Measurements from ENCODE around the gene CREG2. TPM values are rescaled to one million over a fixed set of nuclear protein-coding genes. Genes with fewer than 3 reads are reported as not detected.

The CREG2 gene
- total RNA-seq, 1 experiment from 2014 or later = 1.3 TPM

DNA sequence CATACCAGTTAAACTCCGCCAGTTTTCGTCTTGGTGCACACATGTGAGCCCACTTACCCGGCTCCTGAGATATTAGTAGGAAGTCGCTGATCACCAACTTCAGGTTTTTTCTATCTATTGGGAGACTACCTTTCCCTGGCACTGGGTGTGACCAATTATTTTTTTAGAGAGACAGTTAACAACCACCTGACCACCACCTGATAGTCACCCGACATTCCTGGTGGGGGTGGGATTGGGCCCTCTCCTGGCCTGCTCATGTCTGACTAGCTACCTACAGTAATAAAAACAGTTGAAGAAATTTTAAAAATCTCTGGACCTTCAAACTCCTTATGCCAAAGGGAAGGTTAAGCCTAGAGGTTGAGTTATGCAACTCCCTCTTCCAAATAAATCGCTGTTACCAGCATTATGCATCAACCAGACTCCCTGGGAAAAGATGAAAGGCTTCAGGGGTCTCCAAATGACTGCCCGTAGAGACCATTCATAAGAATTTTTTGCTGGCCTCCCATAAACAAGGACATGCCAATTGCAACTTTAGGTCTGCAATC lies 27.8 kb downstream of the CREG2 start:
- intact Hi-C loops (cut with micrococcal nuclease; ENCODE audit: unreplicated experiment) = no loop called here
- Mint-ChIP-seq H3K4me3 (ENCODE audit: low read depth, unreplicated experiment) (no peak overlapping the region), H3K9me3 (ENCODE audit: low read depth, unreplicated experiment) (no peaks in the 10 kb centered on the region), H3K4me1 (ENCODE audit: low read depth, unreplicated experiment) (peaks cover 27% of the 10 kb centered on the region), H3K27ac (ENCODE audit: unreplicated experiment) (no peak overlapping the region), H3K27me3 (ENCODE audit: unreplicated experiment) (no peaks in the 10 kb centered on the region), H3K36me3 (ENCODE audit: insufficient read depth, unreplicated experiment) (no peaks in the 10 kb centered on the region)
- no peak for DNase-seq
- no peak for TF ChIP-seq CTCF (IDR thresholded peaks at IDR 0.05; ENCODE audit: unreplicated experiment)
- BruUV-seq (replicated peaks) = no TSS peak
- CTCF ChIA-PET = no interaction called here

GRCh38 chr2:101357376-101357775 lies 29.9 kb downstream of the CREG2 start:
- no peak for TF ChIP-seq CTCF (IDR thresholded peaks at IDR 0.05; ENCODE audit: unreplicated experiment)
- Mint-ChIP-seq H3K9me3 (ENCODE audit: low read depth, unreplicated experiment) (no peaks in the 10 kb centered on the region), H3K27me3 (ENCODE audit: unreplicated experiment) (no peaks in the 10 kb centered on the region), H3K4me1 (ENCODE audit: low read depth, unreplicated experiment) (peaks cover 27% of the 10 kb centered on the region), H3K27ac (ENCODE audit: unreplicated experiment) (no peak overlapping the region), H3K36me3 (ENCODE audit: insufficient read depth, unreplicated experiment) (no peaks in the 10 kb centered on the region), H3K4me3 (ENCODE audit: low read depth, unreplicated experiment) (no peak overlapping the region)
- DNase-seq = no peak
- intact Hi-C loops (cut with micrococcal nuclease; ENCODE audit: unreplicated experiment) = no loop called here
- CTCF ChIA-PET = no interaction called here
- BruUV-seq (replicated peaks) = no TSS peak

GRCh38 chr2:101356521-101356920 lies 30.8 kb downstream of the CREG2 start:
- BruUV-seq (replicated peaks) = no TSS peak
- no peak overlapping the region for H3K4me3 Mint-ChIP-seq (ENCODE audit: low read depth, unreplicated experiment)
- H3K4me1 Mint-ChIP-seq (ENCODE audit: low read depth, unreplicated experiment) = peaks cover 27% of the 10 kb centered on the region
- H3K27ac Mint-ChIP-seq (ENCODE audit: unreplicated experiment) = no peak overlapping the region
- no peak for DNase-seq
- TF ChIP-seq CTCF (IDR thresholded peaks at IDR 0.05; ENCODE audit: unreplicated experiment) = no peak
- H3K27me3 Mint-ChIP-seq (ENCODE audit: unreplicated experiment) = no peaks in the 10 kb centered on the region
- no peaks in the 10 kb centered on the region for H3K9me3 Mint-ChIP-seq (ENCODE audit: low read depth, unreplicated experiment)
- intact Hi-C loops (cut with micrococcal nuclease; ENCODE audit: unreplicated experiment) = no loop called here
- CTCF ChIA-PET = no interaction called here
- H3K36me3 Mint-ChIP-seq (ENCODE audit: insufficient read depth, unreplicated experiment) = no peaks in the 10 kb centered on the region

DNA sequence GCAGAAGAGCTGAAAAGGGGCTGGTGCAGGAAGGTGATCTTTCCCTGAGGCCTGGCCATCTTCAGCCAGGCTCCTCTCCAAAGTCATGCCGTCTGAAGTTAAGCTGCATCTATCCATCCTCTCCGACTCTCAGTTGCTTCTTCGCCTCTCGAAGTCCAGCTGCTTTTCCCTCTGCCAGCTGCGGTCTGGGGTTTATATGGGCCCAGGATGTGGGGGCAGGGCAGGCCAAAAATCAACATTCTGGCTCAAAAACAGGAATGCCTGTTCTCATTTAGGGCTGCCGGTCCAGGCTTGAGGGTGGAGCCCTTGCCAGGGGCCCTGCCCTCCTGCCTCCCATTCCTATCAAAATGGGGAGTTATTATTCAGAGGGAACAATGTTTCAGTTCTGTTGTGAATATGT lies 31.2 kb downstream of the CREG2 start:
- H3K4me3 Mint-ChIP-seq (ENCODE audit: low read depth, unreplicated experiment) = no peak overlapping the region
- BruUV-seq (replicated peaks) = no TSS peak
- no peaks in the 10 kb centered on the region for H3K9me3 Mint-ChIP-seq (ENCODE audit: low read depth, unreplicated experiment)
- H3K36me3 Mint-ChIP-seq (ENCODE audit: insufficient read depth, unreplicated experiment) = no peaks in the 10 kb centered on the region
- no peak for TF ChIP-seq CTCF (IDR thresholded peaks at IDR 0.05; ENCODE audit: unreplicated experiment)
- H3K27me3 Mint-ChIP-seq (ENCODE audit: unreplicated experiment) = no peaks in the 10 kb centered on the region
- no peak for DNase-seq
- H3K27ac Mint-ChIP-seq (ENCODE audit: unreplicated experiment) = no peak overlapping the region
- H3K4me1 Mint-ChIP-seq (ENCODE audit: low read depth, unreplicated experiment) = peaks cover 27% of the 10 kb centered on the region
- CTCF ChIA-PET = no interaction called here
- intact Hi-C loops (cut with micrococcal nuclease; ENCODE audit: unreplicated experiment) = no loop called here

Data from Calu3 (cell line).